K562 (cell line): ENCODE results near the gene SOX18. TPM values are rescaled to one million over a fixed set of nuclear protein-coding genes. Genes with fewer than 3 reads are reported as not detected.

Source experiments
- ATAC-seq: fragments of 200-7000 bp; cut with Tn5 transposase; 3 replicates; pipeline ENCODE4 v1.9.1; 2020; ENCODE audit warnings: moderate library complexity
- BruUV-seq: library from RNA; stranded (reverse); fragments of 400-500 nt; replicated peaks from 2 replicates; lab custom pipeline; 2021; lab: Mats Ljungman, UMichigan
- CTCF ChIA-PET: fragments of 300-600 bp; formaldehyde crosslinking; extraction: SDS; loops from one replicate; lab custom pipeline; 2021; ENCODE audit warnings: low intra/inter-chr PET ratio; lab: Yijun Ruan, JAX
- POLR2A ChIA-PET: fragments of 300-600, 350-650 bp; sonication (Branson Sonifier 250); formaldehyde crosslinking; extraction: SDS; loops from one replicate; lab custom pipeline; 2021; ENCODE audit warnings: antibody characterized with exemption, inconsistent platforms; lab: Yijun Ruan, JAX
- DNase-seq, 4 experiments: peaks; one replicate each; pipeline versions ENCODE4 v3.0.0 to v3.0.0-alpha.2; 2011 to 2018; ENCODE audit warnings: low spot score in 3 of 4, mixed read lengths in 3 of 4; ENCODE audit errors: extremely low read depth in 1 of 4
- FAIRE-seq: peaks from 2 replicates; lab custom pipeline; 2011; peaks lifted over from hg19 to GRCh38; lab: Jason Lieb, UNC
- H2AFZ ChIP-seq: 2 replicates; pipeline ENCODE4 v1.6.0; 2011; ENCODE audit warnings: low read depth, low read length, control low read depth, inconsistent platforms
- H3K27ac ChIP-seq: fragments of 200-600 bp; 3 replicates; pipeline ENCODE4 v1.8.0; 2011; ENCODE audit warnings: low read depth, mild to moderate bottlenecking, control low read depth, inconsistent platforms, low read length, moderate library complexity, mixed read lengths; ENCODE audit errors: extremely low read depth
- H3K27me3 ChIP-seq, 2 experiments: fragments of 300-600 bp in 1 of 2; 2 replicates in 1 of 2; 3 replicates in 1 of 2; pipeline versions ENCODE4 v1.6.0 to v1.8.0; 2011; ENCODE audit warnings: inconsistent platforms in 2 of 2, low read length in 2 of 2, mild to moderate bottlenecking in 1 of 2, mixed read lengths in 1 of 2, moderate library complexity in 1 of 2; ENCODE audit not compliant: control insufficient read depth in 2 of 2, insufficient read depth in 2 of 2
- H3K36me3 ChIP-seq: fragments of 300-600 bp; 3 replicates; pipeline ENCODE4 v1.8.0; 2011; ENCODE audit warnings: mild to moderate bottlenecking, low read length, inconsistent platforms; ENCODE audit not compliant: control insufficient read depth, insufficient read depth
- H3K4me1 ChIP-seq, 2 experiments: fragments of 200-600 bp in 1 of 2; replicated peaks in 1 of 2; 2 replicates in 1 of 2; 3 replicates in 1 of 2; pipeline versions ENCODE4 v1.5.1 to v1.8.0; 2011; ENCODE audit warnings: inconsistent platforms in 2 of 2, low read length in 2 of 2, mild to moderate bottlenecking in 1 of 2, mixed read lengths in 1 of 2, moderate library complexity in 1 of 2; ENCODE audit not compliant: control insufficient read depth in 2 of 2, insufficient read depth in 2 of 2
- H3K4me2 ChIP-seq: 2 replicates; pipeline ENCODE4 v1.6.1; 2011; ENCODE audit warnings: low read length, control low read depth, inconsistent platforms, mixed read lengths; ENCODE audit not compliant: insufficient read depth
- H3K4me3 ChIP-seq: fragments of 200-600 bp; sonication (generic), shearing (Covaris generic); 2 replicates; pipeline ENCODE4 v1.5.1; 2016; ENCODE audit warnings: control low read depth, inconsistent platforms
- H3K79me2 ChIP-seq: fragments of 200-600 bp; 3 replicates; pipeline ENCODE4 v1.8.0; 2011; ENCODE audit warnings: low read length, inconsistent platforms; ENCODE audit not compliant: control insufficient read depth, insufficient read depth
- H3K9ac ChIP-seq, 2 experiments: 2 replicates each; pipeline versions ENCODE4 v1.6.0 to v1.6.1; 2011; ENCODE audit warnings: low read depth in 2 of 2, low read length in 2 of 2, control low read depth in 1 of 2, inconsistent platforms in 1 of 2, mild to moderate bottlenecking in 1 of 2, mixed read lengths in 1 of 2; ENCODE audit not compliant: insufficient read depth in 1 of 2
- H3K9me1 ChIP-seq: one replicate; pipeline ENCODE4 v1.6.0; 2011; ENCODE audit warnings: inconsistent platforms, mild to moderate bottlenecking, low read length, moderate library complexity; ENCODE audit not compliant: control insufficient read depth, insufficient read depth
- H3K9me3 ChIP-seq: replicated peaks from 2 replicates; pipeline ENCODE4 v1.5.1; 2011; ENCODE audit warnings: low read depth, low read length, inconsistent platforms; ENCODE audit not compliant: control insufficient read depth, insufficient read depth
- H4K20me1 ChIP-seq: replicated peaks from 2 replicates; pipeline ENCODE4 v1.6.1; 2011; ENCODE audit warnings: low read length, inconsistent platforms, mixed read lengths; ENCODE audit not compliant: control insufficient read depth, insufficient read depth
- ELF2 ChIP-seq: fragments of 250-450 bp; sonication (Bioruptor Pico); IDR thresholded peaks from 2 replicates; pipeline ENCODE4 v1.5.0; 2021; ENCODE audit warnings: mild to moderate bottlenecking
- FOS ChIP-seq: IDR thresholded peaks from 3 replicates; pipeline ENCODE4 v1.6.1; 2011; ENCODE audit not compliant: insufficient read length; ENCODE audit errors: extremely low read depth
- HDAC6 ChIP-seq: IDR thresholded peaks from 2 replicates; pipeline ENCODE4 v1.6.1; 2012; ENCODE audit warnings: low read depth, mild to moderate bottlenecking, control low read depth, inconsistent platforms, low read length, moderate library complexity
- KDM4B ChIP-seq, 2 experiments: fragments of 450-650 bp in 1 of 2; sonication (generic) in 1 of 2; IDR thresholded peaks; 2 replicates each; pipeline ENCODE4 v1.6.1; 2016 to 2017; ENCODE audit warnings: borderline replicate concordance in 2 of 2, antibody characterized with exemption in 1 of 2, low read depth in 1 of 2, mild to moderate bottlenecking in 1 of 2
- MYBL2 ChIP-seq, 2 experiments: fragments of 450-650 bp in 1 of 2; sonication (generic) in 1 of 2; formaldehyde crosslinking in 1 of 2; IDR thresholded peaks; 2 replicates each; pipeline versions ENCODE4 v1.6.1 to v1.8.1; 2017 to 2022; ENCODE audit warnings: borderline replicate concordance in 1 of 2, inconsistent platforms in 1 of 2, low read depth in 1 of 2, mild to moderate bottlenecking in 1 of 2, missing genetic modification reagents in 1 of 2, moderate library complexity in 1 of 2
- NEUROD1 ChIP-seq: fragments of 150-350 bp; IDR thresholded peaks from 2 replicates; pipeline ENCODE4 v1.6.1; 2014; ENCODE audit warnings: borderline replicate concordance, low read length, low read depth; ENCODE audit not compliant: partially characterized antibody
- NFRKB ChIP-seq: fragments of 450-650 bp; IDR thresholded peaks from 2 replicates; pipeline ENCODE4 v1.6.1; 2016; ENCODE audit warnings: low read depth
- POU5F1 ChIP-seq: fragments of 150-350 bp; IDR thresholded peaks from 2 replicates; pipeline ENCODE4 v1.6.1; 2014; ENCODE audit warnings: borderline replicate concordance, low read length, low read depth, mild to moderate bottlenecking; ENCODE audit not compliant: partially characterized antibody
- TARDBP ChIP-seq: fragments of 450-650 bp; IDR thresholded peaks from 2 replicates; pipeline ENCODE4 v1.6.1; 2016
- ZNF431 ChIP-seq: sonication (generic); formaldehyde crosslinking; IDR thresholded peaks from 2 replicates; pipeline ENCODE4 v1.8.0; 2022; ENCODE audit warnings: mild to moderate bottlenecking, missing genetic modification reagents
- ZNF436 ChIP-seq: fragments of 250-450, 450-650 bp; sonication (Bioruptor Pico); formaldehyde crosslinking; IDR thresholded peaks from 2 replicates; pipeline ENCODE4 v1.7.0; 2020; ENCODE audit warnings: mild to moderate bottlenecking
- WGBS: fragments of 100-300 bp; shearing (Covaris generic); methylation state at CpG from one replicate; pipeline ENCODE4 v1.1.6; 2016; ENCODE audit warnings: low coverage, mixed read lengths; ENCODE audit not compliant: insufficient coverage; ENCODE audit errors: missing lambda C conversion rate; 5-methylcytosine and 5-hydroxymethylcytosine counted together
- in situ Hi-C: fragments of 300-500 bp; cut with MboI; formaldehyde crosslinking; loops from 4 replicates; pipeline ENCODE4 v1.15.0; 2018; ENCODE audit warnings: inconsistent platforms, mixed read lengths
- intact Hi-C: fragments of 100-400 bp; cut with micrococcal nuclease; formaldehyde crosslinking; loops from 2 replicates; pipeline ENCODE4 v1.14.2; 2022
- polyA plus RNA-seq, 8 experiments: library from polyadenylated mRNA; depleted of rRNA in 4 of 8; stranded (reverse) in 5 of 8; unstranded in 3 of 8; fragments of >200 nt; fragmentation: Nextera tagmentation in 2 of 8; fragmentation: Illumina TruSeq in 1 of 8; extraction: Ambion mirVana in 2 of 8; extraction: Trizol in 1 of 8; gene quantifications; 2 replicates each; pipeline versions ENCODE4 v1.2.1 to v1.2.3, GENCODE V29; 2011 to 2014; ENCODE audit warnings: inconsistent platforms in 1 of 8, missing spikeins in 1 of 8
- total RNA-seq, 7 experiments: library from RNA; depleted of rRNA in 6 of 7; stranded (reverse); fragments of >200 nt in 6 of 7; fragmentation: Illumina TruSeq in 2 of 7; extraction: Trizol in 2 of 7; gene quantifications; 2 replicates each; pipeline versions ENCODE4 v1.2.1 to v1.2.3, GENCODE V29; 2011 to 2021; ENCODE audit warnings: low replicate concordance in 1 of 7
- TF ChIP-seq, protein P1 (sequence below), 3 experiments: fragments of 200-800 bp in 1 of 3; sonication (Bioruptor generic) in 1 of 3; sonication (generic) in 1 of 3; formaldehyde crosslinking in 1 of 3; IDR thresholded peaks; 2 replicates each; pipeline versions ENCODE4 v1.6.1 to v1.8.0; 2016 to 2022; ENCODE audit warnings: mild to moderate bottlenecking in 2 of 3, missing compliant biosample characterization in 2 of 3, missing genetic modification characterization in 2 of 3, missing genetic modification reagents in 1 of 3
- TF ChIP-seq, protein P2 (sequence below): fragments of 250-450 bp; sonication (Bioruptor Pico); IDR thresholded peaks from 2 replicates; pipeline ENCODE4 v1.8.0; 2022; ENCODE audit warnings: inconsistent platforms, mild to moderate bottlenecking, moderate library complexity, borderline replicate concordance
- TF ChIP-seq, protein P3 (sequence below): sonication (generic); formaldehyde crosslinking; IDR thresholded peaks from 2 replicates; pipeline ENCODE4 v1.8.0; 2022; ENCODE audit warnings: missing genetic modification reagents, mild to moderate bottlenecking, borderline replicate concordance

Gene SOX18
- total and polyA plus RNA-seq, 9 of the 15 experiments (the other 6 are each of a cell fraction or from before 2014, with no cell fraction given) = 0.15 to 19.8 (median 0.33) TPM

DNA sequence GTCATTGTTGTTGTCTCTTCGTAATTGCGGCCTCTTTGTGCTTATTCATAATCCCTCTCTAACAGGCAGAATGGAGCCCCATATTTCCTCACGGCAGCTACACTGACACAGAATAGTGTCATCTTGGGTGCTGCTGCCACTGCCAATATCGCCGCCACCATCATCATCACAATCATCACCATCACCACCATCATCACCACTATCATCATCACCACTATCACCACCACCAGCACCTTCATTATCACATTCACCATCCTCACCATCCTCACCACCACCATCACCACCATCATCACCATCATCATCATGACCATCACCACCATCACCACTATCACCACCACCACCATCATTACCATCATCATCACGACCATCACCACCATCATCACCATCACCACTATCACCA, 47.1 kb upstream of the SOX18 start:
- whole genome bisulfite sequencing = 0% methylated on average over 5 of the region's 6 CpGs
- DNase-seq = no peak
- Histone ChIP-seq H3K4me3 (no peak overlapping the region), H3K79me2 (no peaks in the 10 kb centered on the region), H3K27me3 (peaks cover 20 to 41% of the 10 kb centered on the region in 2 experiments; a peak in 4 of 5 replicates), H3K27ac (no peak overlapping the region), H3K9ac (no peak overlapping the region), H3K9me1 (no peaks in the 10 kb centered on the region), H3K4me2 (no peak overlapping the region), H3K4me1 (peaks cover 0 to 23% of the 10 kb centered on the region in 2 experiments; a peak in 2 of 5 replicates), H3K36me3 (no peaks in the 10 kb centered on the region), H2AFZ (no peak overlapping the region), H3K9me3 (no peaks in the 10 kb centered on the region), H4K20me1 (0 out of 2 replicates have a peak, but pooled peaks cover under 1% of the 10 kb centered on the region)
- intact Hi-C loops = no loop called here
- ChIA-PET POLR2A (interaction anchor here (0.9 kb wide), 1 partner anchor 140 kb away, joined by 3 read pairs; the partner anchor contains the start of gene UCKL1), CTCF (no interaction called here)
- in situ Hi-C loops = no loop called here
- ATAC-seq = no peak
- TF ChIP-seq TARDBP (no peak), MYBL2 (IDR thresholded peaks at IDR 0.05; ENCODE audit: low read depth) (no peak), MYBL2 (CRISPR knock-in tag; IDR thresholded peaks at IDR 0.05; ENCODE audit: borderline replicate concordance) (no peak), HDAC6 (no peak), NEUROD1 (no peak), POU5F1 (no peak), KDM4B (IDR thresholded peaks at IDR 0.05; ENCODE audit: borderline replicate concordance in 2 of 2, low read depth in 1 of 2) (no peak), ELF2 (no peak), FOS (no peak), ZNF431 (no peak), ZNF436 (CRISPR knock-in tag) (no peak), NFRKB (no peak)
- TF ChIP-seq, protein P1, sequence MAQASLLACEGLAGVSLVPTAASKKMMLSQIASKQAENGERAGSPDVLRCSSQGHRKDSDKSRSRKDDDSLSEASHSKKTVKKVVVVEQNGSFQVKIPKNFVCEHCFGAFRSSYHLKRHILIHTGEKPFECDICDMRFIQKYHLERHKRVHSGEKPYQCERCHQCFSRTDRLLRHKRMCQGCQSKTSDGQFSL (CRISPR knock-in tag; IDR thresholded peaks at IDR 0.05) = no peak
- TF ChIP-seq, protein P1 (tag; IDR thresholded peaks at IDR 0.05) = no peak
- TF ChIP-seq, protein P2, sequence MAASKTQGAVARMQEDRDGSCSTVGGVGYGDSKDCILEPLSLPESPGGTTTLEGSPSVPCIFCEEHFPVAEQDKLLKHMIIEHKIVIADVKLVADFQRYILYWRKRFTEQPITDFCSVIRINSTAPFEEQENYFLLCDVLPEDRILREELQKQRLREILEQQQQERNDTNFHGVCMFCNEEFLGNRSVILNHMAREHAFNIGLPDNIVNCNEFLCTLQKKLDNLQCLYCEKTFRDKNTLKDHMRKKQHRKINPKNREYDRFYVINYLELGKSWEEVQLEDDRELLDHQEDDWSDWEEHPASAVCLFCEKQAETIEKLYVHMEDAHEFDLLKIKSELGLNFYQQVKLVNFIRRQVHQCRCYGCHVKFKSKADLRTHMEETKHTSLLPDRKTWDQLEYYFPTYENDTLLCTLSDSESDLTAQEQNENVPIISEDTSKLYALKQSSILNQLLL = no peak
- TF ChIP-seq, protein P3, sequence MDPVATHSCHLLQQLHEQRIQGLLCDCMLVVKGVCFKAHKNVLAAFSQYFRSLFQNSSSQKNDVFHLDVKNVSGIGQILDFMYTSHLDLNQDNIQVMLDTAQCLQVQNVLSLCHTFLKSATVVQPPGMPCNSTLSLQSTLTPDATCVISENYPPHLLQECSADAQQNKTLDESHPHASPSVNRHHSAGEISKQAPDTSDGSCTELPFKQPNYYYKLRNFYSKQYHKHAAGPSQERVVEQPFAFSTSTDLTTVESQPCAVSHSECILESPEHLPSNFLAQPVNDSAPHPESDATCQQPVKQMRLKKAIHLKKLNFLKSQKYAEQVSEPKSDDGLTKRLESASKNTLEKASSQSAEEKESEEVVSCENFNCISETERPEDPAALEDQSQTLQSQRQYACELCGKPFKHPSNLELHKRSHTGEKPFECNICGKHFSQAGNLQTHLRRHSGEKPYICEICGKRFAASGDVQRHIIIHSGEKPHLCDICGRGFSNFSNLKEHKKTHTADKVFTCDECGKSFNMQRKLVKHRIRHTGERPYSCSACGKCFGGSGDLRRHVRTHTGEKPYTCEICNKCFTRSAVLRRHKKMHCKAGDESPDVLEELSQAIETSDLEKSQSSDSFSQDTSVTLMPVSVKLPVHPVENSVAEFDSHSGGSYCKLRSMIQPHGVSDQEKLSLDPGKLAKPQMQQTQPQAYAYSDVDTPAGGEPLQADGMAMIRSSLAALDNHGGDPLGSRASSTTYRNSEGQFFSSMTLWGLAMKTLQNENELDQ = no peak
- no TSS peak for BruUV-seq
- no peak for FAIRE-seq
